Stimulated activated CD8-positive, alpha-beta memory T cell treated with anti-CD3 and anti-CD28 coated beads, Interleukin-4, amount 100 ng/mL, for 1 hour (primary cell): ENCODE data around the gene SYNPR.

Experiments
- DNase-seq, 2 donors: peaks; one replicate each; pipeline ENCODE4 v3.0.0-alpha.2; 2020; ENCODE audit warnings: low read depth in 2 of 2, low spot score in 1 of 2

The SYNPR gene

DNA sequence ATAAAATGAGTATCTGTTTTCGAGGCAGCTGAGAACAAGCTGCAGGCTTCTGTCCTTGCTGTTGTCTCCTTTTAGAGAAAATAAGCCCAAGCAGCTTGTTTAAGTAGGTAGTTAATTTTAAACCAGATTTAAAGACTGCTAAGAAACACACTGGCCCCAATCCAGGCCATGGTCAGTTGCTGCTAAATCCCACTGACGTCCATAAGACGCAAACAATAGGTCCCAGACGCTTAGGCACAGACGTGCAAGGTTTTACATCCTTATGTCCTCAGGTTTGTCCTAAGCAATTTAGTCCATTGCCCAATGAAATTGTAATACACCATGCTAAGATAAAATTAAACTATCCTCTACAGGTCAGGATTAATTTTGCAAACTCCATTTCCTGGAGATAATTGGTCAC, 254.4 kb downstream of the SYNPR start:
- DNase-seq: no peak

- DNase-seq: no peak
Observed at GRCh38 chr3:63538919-63539318, 260.8 kb downstream of the SYNPR start.

GRCh38 chr3:63555767-63556166, 277.7 kb downstream of the SYNPR start:
- DNase-seq: no peak

- no peak for DNase-seq
Observed at GRCh38 chr3:63556401-63556800, 278.3 kb downstream of the SYNPR start.

DNA sequence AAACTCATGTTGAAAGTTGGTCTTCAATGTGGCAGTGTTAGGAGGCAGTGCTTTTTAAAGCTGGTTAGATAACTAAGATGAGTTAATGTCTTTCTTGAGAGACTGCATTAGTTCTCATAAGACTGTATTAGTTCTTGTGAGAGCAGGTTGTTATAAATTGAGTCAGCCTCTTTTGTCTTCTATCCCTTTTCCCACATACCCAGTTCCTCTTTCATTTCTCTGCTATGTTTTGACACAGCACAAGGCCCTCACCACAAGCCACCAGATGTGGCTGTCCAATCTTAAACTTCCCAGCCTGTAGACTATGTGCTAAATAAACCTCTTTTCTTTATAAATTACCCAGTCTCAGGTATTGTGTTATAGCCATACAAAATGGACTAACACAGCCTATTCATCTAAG, 279.8 kb downstream of the SYNPR start:
- DNase-seq: no peak

GRCh38 chr3:63559884-63560283, 281.8 kb downstream of the SYNPR start:
- no peak for DNase-seq

GRCh38 chr3:63561879-63562278, 283.8 kb downstream of the SYNPR start:
- no peak for DNase-seq

GRCh38 chr3:63562323-63562722, 284.2 kb downstream of the SYNPR start:
- no peak for DNase-seq

- DNase-seq: no peak
Observed at GRCh38 chr3:63563572-63563971, 285.5 kb downstream of the SYNPR start.

GRCh38 chr3:63565220-63565619, 287.1 kb downstream of the SYNPR start:
- DNase-seq: no peak

GRCh38 chr3:63571682-63572081, 293.6 kb downstream of the SYNPR start:
- no peak for DNase-seq

GRCh38 chr3:63576846-63577245, 298.7 kb downstream of the SYNPR start:
- DNase-seq: no peak

- no peak for DNase-seq
Observed at GRCh38 chr3:63578858-63579257, 300.8 kb downstream of the SYNPR start.

GRCh38 chr3:63580151-63580550, 302.0 kb downstream of the SYNPR start:
- DNase-seq: no peak

GRCh38 chr3:63582943-63583500, 304.9 kb downstream of the SYNPR start:
- no peak for DNase-seq

DNA sequence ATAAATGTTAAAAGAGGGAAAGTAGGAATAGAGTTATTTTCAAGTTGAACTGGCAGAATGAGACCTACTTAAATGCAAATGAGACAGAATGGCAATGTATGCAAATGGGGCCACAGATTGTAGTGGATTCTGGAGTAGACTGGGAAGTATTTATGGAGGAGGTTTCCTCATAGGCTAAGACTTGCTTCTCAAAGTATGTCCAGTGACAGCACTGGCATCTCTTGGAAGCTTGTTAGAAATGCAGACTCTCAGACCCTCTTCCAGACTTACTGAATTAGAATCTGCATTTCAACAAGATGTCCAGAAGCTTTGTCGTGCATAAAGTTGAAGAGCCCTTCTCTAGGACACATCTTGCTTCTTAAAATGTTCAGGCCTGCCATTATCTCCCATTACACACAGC, 306.6 kb downstream of the SYNPR start:
- no peak for DNase-seq

DNA sequence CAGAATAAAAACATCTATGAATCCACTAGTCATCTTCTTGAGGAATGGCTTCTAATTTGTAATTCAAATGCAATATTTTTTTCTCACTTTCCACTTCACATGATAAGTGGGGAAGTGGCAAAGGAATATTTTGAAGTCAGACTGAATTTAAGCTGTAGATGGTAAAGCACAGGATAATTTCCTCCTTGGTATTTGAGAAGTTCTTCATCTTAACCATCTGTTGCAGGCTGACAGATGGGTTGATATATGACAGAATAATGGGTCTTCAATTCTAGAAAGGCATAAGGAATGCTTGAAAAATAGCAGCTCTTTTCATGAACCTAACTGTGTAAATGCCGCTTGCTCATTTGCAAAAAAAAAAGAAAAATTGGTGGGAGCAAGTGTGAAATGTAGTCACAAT, 307.8 kb downstream of the SYNPR start:
- no peak for DNase-seq

DNA sequence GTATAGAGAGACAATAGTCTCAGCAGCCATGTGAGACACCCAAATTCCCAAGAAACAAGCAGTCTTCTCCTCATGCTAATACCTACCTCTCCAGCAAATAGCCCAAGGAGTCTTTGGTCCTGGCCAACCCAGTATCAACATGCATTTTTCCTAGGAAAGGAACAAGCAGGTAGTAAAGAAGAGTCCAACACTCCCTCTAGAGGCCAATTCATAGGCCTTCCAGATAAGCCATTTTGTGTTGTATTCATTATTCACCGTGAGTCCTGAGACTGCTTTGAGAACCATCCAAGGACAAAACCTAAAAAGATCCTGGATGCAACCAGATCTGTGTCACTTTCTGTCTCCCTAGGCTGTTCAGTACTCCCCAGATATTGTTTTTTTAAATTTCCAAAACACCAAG, 310.8 kb downstream of the SYNPR start:
- DNase-seq: no peak

GRCh38 chr3:63593779-63594178, 315.7 kb downstream of the SYNPR start:
- no peak for DNase-seq

DNA sequence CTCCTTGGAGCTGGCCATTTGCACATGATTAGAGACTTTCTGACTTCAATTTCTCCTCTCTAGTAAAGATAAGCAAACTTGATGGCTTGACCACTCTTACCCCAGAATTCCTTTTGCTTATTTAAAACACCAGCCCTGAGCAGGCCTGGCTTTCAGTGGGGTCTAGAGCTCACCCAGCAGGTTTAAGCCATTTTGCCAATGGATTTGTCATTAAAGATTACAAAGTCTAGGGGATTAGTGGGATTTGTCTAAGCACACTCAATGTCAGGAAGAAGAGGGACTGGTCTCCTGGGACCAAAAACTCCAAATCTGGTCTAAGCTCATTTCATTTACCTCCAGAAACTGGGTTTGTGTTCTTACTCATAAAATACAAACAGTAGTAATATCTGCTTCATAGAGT, 317.1 kb downstream of the SYNPR start:
- no peak for DNase-seq

- DNase-seq: no peak
Observed at GRCh38 chr3:63597019-63597418, 318.9 kb downstream of the SYNPR start.

- no peak for DNase-seq
Observed at GRCh38 chr3:63607716-63608115, 329.6 kb downstream of the SYNPR start.

- DNase-seq: no peak
Observed at GRCh38 chr3:63609408-63609807, 331.3 kb downstream of the SYNPR start.

DNA sequence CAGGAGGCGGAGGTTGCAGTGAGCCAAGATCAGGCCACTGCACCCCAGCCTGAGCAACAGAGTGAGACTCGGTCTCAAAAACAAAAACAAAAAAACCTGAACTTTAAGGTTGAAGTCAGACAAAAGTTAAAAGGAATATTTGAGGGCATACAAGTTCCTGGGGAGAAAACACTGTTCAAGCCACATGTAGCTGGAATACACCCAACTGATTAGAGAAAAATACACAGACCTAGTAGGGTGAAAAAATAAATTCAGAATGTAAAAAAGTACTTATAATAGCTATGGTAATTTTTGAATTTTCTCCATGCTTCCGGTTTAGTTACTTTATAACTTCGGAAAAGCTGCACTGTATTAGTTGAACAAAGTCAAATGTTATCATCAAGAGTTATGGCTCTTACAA, 331.7 kb downstream of the SYNPR start:
- DNase-seq: no peak
